Body of pancreas (tissue), 4 donors: ENCODE data around the gene PRR18.

Source experiments
- POLR2A ChIP-seq, 3 donors: fragments of 450-650 bp; IDR thresholded peaks; one replicate each; pipeline ENCODE4 v1.6.1; 2016; ENCODE audit warnings: antibody characterized with exemption in 3 of 3, mild to moderate bottlenecking in 2 of 3
- TF ChIP-seq, protein P1 (sequence below), 7 experiments: fragments of 450-650 bp in 4 of 7; fragments of 200-600 bp in 3 of 7; sonication (generic) in 3 of 7; IDR thresholded peaks; one replicate each; pipeline ENCODE4 v1.5.1; 2016 to 2019; ENCODE audit warnings: antibody characterized with exemption in 7 of 7

DNA sequence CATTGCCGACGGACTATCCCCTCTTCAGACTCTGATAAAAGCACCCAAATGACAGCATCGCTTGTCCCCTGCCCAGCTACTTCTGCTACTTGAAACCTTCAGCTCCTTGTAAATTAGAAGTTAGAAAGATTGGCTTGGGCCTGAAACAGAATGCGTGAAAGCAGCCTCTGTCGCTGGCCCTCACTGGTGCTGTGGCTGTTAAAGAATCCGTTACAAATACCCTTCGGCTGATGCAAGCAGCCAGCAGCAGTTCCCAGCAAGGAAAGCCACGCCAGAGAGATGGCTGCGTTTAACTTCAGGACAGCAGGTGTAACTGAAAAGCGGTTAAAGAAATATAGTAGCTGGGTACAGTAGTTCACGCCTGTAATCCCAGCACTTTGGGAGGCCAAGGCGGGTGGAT, 2.4 kb upstream of the PRR18 start:
- TF ChIP-seq, protein P1, sequence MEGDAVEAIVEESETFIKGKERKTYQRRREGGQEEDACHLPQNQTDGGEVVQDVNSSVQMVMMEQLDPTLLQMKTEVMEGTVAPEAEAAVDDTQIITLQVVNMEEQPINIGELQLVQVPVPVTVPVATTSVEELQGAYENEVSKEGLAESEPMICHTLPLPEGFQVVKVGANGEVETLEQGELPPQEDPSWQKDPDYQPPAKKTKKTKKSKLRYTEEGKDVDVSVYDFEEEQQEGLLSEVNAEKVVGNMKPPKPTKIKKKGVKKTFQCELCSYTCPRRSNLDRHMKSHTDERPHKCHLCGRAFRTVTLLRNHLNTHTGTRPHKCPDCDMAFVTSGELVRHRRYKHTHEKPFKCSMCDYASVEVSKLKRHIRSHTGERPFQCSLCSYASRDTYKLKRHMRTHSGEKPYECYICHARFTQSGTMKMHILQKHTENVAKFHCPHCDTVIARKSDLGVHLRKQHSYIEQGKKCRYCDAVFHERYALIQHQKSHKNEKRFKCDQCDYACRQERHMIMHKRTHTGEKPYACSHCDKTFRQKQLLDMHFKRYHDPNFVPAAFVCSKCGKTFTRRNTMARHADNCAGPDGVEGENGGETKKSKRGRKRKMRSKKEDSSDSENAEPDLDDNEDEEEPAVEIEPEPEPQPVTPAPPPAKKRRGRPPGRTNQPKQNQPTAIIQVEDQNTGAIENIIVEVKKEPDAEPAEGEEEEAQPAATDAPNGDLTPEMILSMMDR (IDR thresholded peaks at IDR 0.05), result no peak
- no peak for TF ChIP-seq POLR2A (IDR thresholded peaks at IDR 0.05)
